HG03159 (cell line): Measurements from ENCODE around the gene SRRM3.
"Not testable (repeated sequence)": the region's sequence is repeated elsewhere in the genome, so short reads cannot be mapped to it uniquely, and the experiment has no call there.

ENCODE experiments used
- ATAC-seq: cut with Tn5 transposase; IDR thresholded peaks from one replicate; pipeline ENCODE4 v1.9.1; 2021; ENCODE audit warnings: mild to moderate bottlenecking, moderate library complexity; ENCODE audit not compliant: unreplicated experiment

SRRM3 gene

DNA sequence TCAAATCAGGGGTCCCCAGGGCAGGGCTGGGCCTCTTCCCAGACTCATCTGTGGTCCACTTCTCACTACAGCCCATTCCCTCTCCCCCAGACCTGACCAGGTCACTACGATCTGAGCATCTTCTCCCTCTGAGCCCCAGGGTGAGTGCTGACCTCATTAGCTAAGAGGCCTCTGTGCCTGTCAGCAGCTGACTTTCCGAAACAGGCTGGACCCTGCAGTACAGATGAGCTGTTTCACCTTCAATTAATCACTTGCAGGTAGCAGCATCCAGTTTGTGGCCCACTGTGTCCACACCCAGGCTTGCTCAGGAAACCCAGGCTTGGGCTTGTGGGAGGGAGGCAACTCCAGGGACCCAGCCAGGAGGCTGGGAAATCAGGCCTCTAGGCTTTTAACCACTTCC lies 24.3 kb downstream of the SRRM3 start:
- no peak for ATAC-seq

DNA sequence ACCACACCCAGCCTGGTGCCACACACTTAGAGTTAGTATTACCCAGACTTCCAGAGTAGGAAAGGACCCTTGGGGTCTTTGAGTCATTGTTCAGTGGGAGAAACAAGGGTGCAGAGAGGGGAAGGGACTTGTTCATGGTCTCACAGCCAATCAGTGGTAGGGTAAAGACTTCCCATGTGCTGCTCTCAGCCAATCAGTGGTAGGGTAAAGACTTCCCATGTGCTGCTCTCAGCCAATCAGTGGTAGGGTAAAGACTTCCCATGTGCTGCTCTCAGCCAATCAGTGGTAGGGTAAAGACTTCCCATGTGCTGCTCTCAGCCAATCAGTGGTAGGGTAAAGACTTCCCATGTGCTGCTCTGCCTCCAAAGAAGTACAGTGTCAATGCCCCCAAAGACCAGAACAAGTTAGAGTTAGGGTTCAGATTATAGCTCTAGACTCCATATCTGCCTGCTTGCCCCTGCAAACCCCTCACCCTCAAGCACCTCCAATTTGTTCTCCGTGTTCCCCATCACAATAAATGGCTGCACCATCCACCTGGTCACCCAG lies 25.3 kb downstream of the SRRM3 start:
- ATAC-seq, result not testable (repeated sequence)

DNA sequence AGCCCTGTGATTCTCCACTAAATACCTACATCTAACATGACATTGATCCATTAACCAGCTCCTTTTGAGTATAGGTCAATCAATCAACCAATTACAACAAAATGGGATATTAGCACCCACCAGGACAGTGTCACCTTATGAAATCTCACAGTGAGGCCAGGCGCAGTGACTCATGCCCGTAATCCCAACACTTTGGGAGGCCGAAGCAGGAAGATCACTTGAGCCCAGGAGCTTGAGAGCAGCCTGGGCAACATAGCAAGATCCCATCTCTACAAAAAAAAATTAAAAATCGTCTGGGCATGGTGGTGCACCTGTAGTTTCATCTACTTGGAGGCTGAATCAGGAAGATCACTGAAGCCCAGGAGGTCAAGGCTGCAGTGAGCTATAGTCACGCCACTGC lies 28.5 kb downstream of the SRRM3 start:
- no peak for ATAC-seq

DNA sequence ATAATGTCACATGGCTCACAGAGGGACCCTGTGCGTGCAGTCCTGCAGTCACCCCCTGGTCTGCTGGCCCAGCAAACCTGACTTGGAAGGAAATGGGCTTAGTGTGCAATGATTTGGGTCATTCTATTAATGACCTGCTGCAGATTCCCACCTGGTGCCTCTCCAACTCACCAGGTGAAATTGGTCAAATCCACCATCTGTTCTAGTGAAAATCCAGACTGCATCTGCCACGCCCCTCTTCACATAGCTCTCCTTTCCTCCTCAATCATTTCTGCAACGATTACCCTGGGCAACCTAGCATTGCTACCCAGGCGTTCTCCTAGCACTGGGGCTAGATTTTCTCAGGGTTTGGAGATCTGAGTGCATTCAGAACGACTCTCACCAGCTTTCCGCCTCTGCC lies 29.4 kb downstream of the SRRM3 start:
- ATAC-seq, result no peak

DNA sequence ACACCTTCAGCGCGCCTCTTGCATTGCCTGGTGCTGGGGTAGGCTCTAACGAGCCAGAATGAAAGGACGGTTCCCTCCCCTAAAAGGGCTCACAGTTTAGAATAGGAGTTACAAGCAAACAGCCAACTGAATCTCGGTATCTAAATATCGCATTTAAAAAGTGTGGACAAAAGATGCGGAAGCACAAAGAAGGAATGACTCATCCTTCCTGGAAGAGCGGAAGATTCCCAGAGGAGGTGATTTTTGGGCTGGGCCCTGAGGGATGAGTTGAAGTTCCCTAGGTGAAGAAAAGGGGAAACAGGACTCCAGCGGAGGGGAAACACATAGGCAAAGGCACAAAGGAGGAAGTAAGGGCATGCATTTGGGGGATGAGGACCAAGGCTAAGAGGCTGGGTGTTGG lies 29.9 kb downstream of the SRRM3 start:
- ATAC-seq, result no peak

DNA sequence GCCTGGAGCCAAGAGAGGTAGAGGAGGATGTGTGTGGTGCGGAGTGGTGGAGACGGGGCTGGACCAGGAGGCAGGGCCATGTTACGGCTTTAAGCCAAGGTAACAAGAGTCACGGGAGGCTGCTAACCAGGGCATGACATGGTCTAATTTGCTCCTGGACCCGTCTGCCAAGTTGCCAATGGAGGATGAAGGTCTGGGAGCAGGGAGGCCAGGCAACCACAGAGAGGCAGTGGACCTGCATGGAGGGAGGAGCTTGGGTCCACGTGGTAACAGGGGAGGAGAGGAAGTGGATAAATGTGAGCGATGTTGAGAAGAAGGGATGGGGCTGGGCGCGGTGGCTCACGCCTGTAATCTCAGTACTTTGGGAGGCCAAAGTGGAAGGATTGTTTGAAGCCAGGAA lies 31.0 kb downstream of the SRRM3 start:
- ATAC-seq, result no peak

DNA sequence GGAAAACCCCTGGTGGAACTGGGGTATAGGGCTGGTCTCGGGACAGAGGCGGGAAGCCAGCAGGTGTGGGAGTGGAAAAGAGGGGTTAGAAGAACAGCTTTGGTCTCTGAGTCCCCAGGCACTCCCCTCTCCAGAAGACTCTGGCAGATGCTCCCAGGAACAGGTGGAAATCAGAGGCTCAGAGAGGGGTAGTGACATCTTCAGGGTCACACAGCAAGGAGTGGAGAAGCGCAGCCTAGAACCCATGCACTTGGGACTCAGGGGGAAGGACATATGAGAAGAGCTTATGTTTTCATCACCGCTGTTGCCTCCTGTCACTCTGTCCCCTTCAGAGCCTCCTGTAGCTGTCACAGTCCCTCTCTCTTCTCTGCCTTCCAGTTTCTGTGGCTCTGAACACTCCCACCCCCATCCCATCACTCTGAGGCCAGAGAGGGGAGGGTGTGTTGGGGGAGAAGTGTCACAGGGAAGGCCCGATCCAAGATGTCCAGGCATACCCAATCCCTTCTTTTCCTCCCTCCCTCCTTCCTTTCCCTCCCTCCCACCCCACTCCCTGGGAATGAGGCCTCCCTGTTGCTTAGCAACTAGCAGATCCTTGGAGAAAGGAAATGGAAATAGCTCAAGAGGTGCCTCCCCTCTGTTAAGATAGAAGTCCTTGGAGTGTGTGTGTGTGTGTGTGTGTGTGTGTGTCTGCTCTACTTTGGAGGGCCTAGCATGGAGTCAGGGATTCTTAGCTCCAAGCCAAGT lies 32.0 kb downstream of the SRRM3 start:
- ATAC-seq, result no peak

DNA sequence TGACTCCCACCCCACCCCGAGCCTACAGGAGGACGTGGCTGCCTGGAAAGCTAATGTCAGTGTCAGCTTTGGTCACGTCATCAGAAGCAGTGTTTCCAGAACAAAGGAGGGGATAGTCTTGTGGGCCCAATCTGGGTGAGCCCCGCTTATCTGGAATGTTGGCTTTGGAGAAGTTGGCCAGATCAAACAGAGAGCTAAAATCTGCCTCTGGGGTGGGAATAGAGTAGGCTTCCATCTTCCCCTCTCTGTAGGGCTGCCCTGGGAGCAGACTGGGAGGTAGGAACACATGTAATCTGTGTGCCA lies 32.5 kb downstream of the SRRM3 start:
- no peak for ATAC-seq

DNA sequence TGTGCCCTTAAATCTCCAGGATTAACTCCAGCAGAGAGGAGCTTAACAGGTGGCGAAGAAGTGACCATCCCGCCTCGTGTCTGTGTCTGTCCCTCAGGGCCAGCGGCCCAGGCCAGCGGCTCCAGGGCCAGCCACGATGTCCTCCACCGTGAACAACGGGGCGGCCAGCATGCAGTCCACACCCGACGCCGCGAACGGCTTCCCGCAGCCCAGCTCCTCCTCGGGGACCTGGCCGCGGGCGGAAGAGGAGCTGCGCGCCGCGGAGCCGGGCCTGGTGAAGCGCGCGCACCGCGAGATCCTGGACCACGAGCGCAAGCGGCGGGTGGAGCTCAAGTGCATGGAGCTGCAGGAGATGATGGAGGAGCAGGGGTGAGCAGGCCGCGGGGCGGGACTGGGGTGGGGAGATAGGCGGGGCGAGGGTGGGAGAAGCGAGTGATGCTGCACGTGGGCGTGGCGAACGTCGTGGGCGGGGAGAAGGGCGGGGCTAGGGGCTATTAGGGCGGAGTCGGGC lies 33.3 kb downstream of the SRRM3 start:
- peak; percentile 67 for ATAC-seq

DNA sequence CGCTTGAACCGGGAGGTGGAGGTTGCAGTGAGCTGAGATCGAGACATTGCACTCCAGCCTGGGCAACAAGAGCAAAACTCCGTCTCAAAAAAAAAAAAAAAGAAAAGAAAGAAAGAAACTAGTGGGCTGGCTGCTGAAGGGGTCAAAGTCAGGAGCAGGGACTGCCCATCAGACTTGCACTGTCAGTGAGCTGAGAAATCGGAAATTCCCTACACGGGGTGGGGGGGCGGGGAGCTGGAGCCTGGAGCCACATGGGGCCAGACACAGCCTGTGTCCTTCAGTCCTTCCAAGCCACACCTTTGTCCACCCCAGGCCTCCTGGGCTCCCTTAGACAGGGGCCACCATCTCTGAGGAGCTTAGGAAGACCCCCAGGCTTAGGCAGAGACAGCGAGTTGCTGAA lies 34.5 kb downstream of the SRRM3 start:
- no peak for ATAC-seq

DNA sequence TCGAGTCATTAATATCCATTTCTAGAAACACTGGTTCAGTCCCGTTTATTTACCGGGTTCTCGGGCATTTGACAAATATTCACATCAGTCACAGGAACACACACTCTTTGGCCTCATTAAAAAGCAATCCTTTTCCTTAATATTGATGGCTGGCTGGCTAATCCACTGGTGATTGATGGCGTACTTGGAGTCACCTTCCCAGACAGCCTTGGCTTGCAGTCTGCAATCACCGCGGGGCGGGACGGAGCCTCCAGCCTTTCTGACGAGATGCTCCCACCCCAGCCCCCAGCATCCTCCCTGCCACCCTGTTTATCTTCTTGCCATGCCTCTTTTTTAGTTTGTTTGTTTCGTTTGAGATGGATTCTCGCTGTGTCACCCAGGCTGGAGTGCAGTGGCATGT lies 36.6 kb downstream of the SRRM3 start:
- ATAC-seq, result no peak

DNA sequence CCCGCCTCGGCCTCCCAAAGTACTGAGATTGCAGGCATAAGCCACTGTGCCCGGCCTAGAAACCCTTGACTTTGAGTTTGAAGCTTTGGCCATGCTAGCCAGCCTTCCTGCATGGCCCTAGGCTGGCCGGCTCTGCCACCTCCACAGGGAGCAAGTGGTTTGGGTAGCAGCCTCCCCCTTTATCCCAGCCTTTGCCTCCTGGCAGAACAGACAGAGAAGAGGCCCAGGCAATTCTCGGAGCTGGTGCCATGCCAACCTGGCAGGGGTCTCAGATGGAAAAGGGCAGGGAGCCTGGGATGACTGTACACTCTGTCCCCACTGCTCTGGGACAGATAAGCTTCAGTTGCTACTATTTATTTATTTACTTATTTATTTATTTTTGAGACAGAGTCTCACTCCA lies 39.4 kb downstream of the SRRM3 start:
- ATAC-seq, result no peak

DNA sequence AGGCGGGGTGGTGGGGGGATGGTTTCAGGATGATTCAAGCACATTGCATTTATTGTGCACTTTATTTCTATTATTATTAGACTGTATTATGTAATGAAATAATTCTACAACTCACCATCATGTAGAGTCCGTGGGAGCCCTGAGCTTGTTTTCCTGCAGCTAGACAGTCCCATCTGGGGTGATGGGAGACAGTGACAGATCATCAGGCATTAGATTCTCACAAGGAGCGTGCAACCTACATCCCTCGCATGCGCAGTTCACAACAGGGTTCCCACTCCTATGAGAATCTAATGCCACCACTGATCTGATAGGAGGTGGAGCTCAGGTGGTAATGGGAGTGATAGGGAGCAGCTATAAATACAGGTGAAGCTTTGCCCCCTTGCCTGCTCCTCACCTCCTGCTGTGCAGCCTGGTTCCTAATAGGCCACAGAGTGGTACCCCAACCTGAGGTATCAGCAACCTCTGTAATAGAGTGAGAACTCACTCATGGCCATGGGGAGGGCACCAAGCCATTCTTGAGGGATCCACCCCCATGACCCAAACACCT lies 40.9 kb downstream of the SRRM3 start:
- ATAC-seq, result not testable (repeated sequence)

DNA sequence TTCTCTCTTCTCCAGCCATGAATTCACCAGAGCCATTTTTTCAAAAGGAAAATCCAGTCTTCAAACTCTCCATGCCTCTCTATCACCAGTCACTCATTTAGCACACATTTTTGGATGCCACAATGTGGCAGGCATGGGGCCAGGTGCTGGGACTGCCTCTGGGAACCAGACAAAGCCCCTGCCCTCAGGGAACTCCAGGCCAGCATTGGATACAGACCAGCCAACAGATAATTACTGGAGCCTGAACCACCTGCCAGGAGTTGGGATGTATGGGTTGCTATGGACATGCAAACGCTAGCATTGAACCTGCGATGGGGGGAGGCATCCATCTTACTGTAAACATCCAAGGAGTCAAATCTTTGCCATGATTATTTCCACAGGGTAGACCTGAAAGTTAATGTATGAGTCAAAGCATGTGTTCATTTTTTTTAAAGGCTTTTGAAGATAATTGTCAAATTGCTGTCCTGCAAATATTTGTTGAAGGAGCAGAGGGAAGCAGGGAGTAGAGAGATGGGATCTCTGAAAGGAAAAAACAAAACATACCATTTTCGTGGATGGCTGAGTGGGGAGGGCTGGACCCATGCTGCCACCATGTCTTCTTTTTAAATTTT lies 43.2 kb downstream of the SRRM3 start:
- ATAC-seq, result no peak

DNA sequence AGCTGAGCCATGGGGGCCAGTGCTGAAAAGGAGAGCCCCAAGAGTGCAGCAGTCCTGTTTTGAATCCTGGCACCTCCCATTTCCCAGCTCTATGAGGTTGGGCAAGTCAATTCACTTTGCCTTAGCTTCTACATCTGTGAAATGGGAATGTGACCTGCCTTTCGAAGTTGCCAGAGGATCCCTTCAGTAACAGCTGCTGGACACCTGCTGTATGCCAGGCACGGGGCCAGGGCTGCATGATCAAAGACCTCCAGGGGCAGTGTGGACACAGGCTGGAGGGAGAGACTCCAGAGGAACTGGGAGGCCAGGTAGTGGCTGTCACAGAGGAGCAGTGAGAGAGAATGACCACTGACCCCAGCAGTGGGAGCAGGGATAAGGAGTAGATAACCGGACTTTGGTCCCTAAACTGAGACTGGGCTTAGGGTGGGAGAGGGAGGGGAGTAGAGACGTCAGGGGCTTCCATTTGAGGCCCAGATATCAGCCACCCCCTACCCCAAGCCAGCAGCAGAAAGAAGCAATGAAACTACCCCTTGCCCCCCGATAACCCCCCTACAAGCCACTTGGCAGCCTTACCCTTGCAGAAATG lies 45.2 kb downstream of the SRRM3 start:
- ATAC-seq, result no peak

DNA sequence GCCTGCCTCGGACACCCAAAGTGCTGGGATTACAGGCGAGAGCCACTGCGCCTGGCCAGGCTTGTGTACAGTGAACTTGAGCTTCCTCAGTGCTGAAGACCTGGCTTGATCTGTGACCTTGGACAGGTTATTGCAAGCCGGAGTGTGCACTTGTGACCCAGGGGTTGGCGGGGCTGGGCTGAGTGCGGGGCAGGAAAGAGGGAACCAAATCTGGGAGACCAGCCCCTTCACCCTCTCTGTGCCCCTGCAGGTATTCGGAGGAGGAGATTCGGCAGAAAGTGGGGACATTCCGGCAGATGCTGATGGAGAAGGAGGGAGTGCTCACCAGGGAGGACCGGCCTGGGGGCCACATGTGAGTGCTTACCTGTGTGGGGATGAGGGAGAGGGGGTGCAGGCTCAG lies 46.2 kb downstream of the SRRM3 start:
- no peak for ATAC-seq

DNA sequence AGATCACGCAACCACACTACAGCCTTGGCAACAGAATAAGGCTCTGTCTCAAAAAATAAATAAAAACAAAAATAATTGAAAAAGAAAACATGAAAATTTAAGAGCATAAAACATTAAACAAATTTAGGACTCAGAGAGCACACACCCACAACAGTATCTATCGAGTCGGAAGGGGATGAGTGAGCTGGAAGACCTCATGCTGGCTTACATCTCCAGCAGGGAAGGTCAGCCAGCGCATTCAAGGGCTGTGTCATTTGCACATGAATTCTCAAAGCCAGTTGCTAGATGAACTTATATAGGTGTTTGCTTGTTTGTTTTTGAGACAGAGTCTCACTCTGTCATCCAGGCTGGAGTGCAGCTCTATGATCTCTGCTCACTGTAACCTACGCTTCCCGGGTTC lies 50.3 kb downstream of the SRRM3 start:
- ATAC-seq, result no peak

DNA sequence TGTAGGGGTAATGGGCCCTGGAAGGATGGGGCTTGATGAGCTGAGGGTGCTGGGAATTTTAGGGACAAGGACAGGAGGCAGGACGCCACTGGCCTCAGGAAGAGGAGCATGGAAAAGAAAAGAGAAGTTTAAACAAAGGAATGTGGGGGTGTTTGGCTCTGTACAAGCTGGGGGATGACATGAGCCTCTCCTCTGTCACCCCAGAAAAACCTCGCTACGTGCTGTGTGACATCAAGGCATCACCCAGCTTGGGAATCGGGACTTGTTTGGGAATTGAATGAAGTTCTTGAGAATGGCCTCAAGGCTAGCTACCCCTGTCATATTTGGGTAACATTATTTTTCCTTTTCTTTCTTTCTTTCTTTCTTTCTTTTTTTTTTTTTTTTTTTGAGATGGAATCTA lies 53.1 kb downstream of the SRRM3 start:
- no peak for ATAC-seq

DNA sequence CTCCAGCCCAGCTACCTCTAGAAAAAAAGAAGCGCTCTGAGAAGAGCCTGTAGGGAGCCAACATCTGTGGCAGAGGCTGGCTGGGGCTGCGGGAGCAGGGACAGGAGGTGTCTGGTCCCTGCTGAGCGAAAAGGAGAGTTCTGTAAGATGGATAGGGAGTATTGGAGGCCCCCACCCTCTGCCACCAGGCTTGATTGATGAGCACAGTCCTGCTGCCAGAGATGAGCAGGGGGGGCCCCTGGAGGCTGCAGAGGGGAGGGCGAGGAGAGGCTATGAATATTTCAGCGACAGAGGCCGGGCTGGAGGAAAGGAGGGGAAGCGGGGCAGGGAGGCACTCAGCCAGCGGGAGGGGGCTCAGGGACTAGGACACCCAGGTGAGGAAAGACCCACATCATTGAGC lies 56.3 kb downstream of the SRRM3 start:
- ATAC-seq, result no peak

DNA sequence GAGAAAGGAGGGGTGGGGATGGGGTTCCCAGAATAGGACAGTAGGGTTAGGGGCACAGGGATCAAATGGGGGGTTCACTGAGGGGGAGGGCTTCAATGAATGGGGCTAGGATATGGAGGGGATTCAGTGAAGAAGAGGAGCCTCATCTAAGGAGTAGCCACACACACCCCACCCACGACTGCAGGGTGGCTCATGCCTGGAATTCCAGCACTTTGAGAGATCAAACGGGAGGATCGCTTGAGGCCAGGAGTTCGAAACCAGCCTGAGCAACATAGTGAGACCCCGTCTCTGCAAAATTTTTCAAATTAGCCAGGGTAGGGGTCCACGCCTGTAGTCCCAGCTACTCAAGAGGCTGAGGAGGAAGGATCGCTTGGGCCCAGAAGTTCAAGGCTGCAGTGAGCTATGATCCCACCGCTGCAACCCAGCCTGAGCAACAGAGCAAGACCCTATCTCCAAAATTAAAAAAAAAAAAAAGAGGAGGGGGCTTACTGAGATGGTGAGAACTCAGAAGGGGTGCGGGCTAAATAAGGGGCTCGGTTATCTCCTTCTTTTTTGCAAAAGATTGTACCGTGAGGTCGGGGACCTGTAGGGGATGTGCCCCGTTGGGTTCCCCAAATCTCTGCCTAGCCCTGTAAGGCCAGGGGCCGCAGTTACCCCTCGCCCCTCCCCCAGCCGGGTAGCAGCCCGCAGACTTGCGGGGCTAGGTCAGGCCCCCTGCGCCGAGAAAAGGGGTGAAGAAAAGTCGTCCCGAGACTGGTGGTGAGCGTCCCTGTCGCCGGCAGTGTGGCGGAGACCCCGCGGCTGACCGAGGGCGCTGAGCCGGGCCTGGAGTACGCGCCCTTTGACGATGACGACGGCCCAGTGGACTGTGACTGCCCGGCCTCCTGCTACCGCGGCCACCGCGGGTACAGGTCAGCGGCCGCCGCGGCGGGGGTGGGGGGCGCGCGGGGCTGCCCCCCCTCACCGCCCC lies 57.7 kb downstream of the SRRM3 start:
- ATAC-seq, result no peak
